Measurements from ENCODE around the gene KCNK4. TPM values are rescaled to one million over a fixed set of nuclear protein-coding genes. Genes with fewer than 3 reads are reported as not detected.

KCNK4 gene
- polyA plus RNA-seq, 2 of the 4 experiments (the other 2 are of a cell fraction): 0.12 TPM; not detected in 1

DNA sequence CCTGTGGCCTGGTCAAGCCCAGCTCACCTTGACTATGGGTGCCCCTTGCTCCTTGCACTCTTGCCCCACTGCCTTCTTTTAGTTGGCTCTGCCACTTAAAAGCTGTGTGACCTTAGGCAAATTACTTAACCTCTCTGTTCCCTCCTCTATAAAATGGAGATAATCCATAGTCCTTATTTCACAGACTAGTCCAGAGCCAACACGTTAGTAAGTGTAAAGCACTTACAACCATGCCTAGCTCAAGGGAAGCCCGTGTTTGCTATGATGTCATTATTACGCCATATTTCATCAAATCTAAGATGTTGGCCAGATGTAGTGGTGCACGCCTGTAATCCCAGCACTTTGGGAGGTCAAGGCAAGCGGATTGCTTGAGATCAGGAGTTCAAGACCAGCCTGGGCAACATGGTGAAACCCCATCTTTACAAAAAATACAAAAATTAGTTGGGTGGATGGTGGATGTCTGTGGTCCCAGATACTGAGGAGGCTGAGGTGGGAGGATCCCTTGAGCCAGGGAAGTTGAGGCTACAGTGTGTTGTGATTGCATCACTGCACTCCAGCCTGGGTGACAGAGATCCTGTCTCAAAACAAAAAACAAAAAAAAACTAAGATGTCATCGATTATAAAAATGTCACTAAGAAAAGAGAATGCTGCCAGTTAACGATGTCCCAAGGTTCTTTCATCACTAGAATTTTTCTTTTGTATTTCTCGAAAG, 46.6 kb downstream of the KCNK4 start:
- TF ChIP-seq PHF8 (IDR thresholded peaks at IDR 0.05; ENCODE audit: borderline replicate concordance, low read depth): no peak
- no peak for TF ChIP-seq ZNF302 (CRISPR knock-in tag; IDR thresholded peaks at IDR 0.05)
- TF ChIP-seq KDM1A (IDR thresholded peaks at IDR 0.05; ENCODE audit: low read depth): peak; percentile 87
- TF ChIP-seq EP300 (IDR thresholded peaks at IDR 0.05): no peak
- no peak for TF ChIP-seq SREBF2 (IDR thresholded peaks at IDR 0.05)
- TF ChIP-seq, protein P1, sequence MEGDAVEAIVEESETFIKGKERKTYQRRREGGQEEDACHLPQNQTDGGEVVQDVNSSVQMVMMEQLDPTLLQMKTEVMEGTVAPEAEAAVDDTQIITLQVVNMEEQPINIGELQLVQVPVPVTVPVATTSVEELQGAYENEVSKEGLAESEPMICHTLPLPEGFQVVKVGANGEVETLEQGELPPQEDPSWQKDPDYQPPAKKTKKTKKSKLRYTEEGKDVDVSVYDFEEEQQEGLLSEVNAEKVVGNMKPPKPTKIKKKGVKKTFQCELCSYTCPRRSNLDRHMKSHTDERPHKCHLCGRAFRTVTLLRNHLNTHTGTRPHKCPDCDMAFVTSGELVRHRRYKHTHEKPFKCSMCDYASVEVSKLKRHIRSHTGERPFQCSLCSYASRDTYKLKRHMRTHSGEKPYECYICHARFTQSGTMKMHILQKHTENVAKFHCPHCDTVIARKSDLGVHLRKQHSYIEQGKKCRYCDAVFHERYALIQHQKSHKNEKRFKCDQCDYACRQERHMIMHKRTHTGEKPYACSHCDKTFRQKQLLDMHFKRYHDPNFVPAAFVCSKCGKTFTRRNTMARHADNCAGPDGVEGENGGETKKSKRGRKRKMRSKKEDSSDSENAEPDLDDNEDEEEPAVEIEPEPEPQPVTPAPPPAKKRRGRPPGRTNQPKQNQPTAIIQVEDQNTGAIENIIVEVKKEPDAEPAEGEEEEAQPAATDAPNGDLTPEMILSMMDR (IDR thresholded peaks at IDR 0.05): no peak
- no peak for TF ChIP-seq FOXS1 (CRISPR knock-in tag; IDR thresholded peaks at IDR 0.05)
- no peak for TF ChIP-seq CBX8 (IDR thresholded peaks at IDR 0.05)
- no peak for TF ChIP-seq KDM5A (IDR thresholded peaks at IDR 0.05)
- peak; percentile 68; the same call in 1 of the 2 replicates for TF ChIP-seq HDAC2 (IDR thresholded peaks at IDR 0.05)
- peak; percentile 80 for TF ChIP-seq ZFP36 (IDR thresholded peaks at IDR 0.05; ENCODE audit: borderline replicate concordance, partially characterized antibody)
- TF ChIP-seq BHLHE40 (IDR thresholded peaks at IDR 0.05; ENCODE audit: low read depth, low read length): no peak
- Histone ChIP-seq H3K4me3 (no peak overlapping the region), H3K4me2 (no peak overlapping the region), H3K27ac (peak overlapping the region in 1 of 2 experiments; percentile 32; a peak in 2 of 6 replicates), H3K4me1 (peaks cover 23% of the 10 kb centered on the region), H3K9me3 (no peaks in the 10 kb centered on the region)
- ChIA-PET POLR2A (interaction anchor here (1.9 kb wide), 1 partner anchor 20 kb away, joined by 13 read pairs; the partner anchor contains the start of gene PRDX5), CTCF (interaction anchor here (0.9 to 33.9 kb wide), 4 partner anchors 9 to 405 kb away, joined by 3 to 996 read pairs (median 152); partner anchors contain the start of genes CATSPERZ, ESRRA, PRDX5 and TRMT112)
- 73% methylated on average over 8 of the region's 8 CpGs for WGBS (ENCODE audit: missing lambda C conversion rate)
- DNase-seq (ENCODE audit: low read depth in 1 of 2, low spot score in 1 of 2) (no peak), ATAC-seq (no peak), FAIRE-seq (no peak)

GRCh38 chr11:64338716-64339115, 47.6 kb downstream of the KCNK4 start:
- Histone ChIP-seq H3K4me3 (no peak overlapping the region), H3K9me3 (no peaks in the 10 kb centered on the region), H3K4me2 (no peak overlapping the region), H3K4me1 (peaks cover 30% of the 10 kb centered on the region), H3K27ac (peak overlapping the region in 1 of 2 experiments; percentile 38; a peak in 2 of 6 replicates)
- ChIA-PET CTCF (interaction anchor here (0.7 to 33.9 kb wide), 3 partner anchors 15 to 111 kb away, joined by 4 to 996 read pairs (median 301); partner anchors contain the start of genes CATSPERZ, ESRRA, PRDX5 and TRMT112), POLR2A (interaction anchor here (0.7 to 1.9 kb wide), 2 partner anchors 21 to 57 kb away, joined by 4 to 13 read pairs; partner anchors contain the start of gene PRDX5)
- no peak for TF ChIP-seq NFE2L2 (conservative IDR thresholded peaks at IDR 0.05; ENCODE audit: low read length)
- TF ChIP-seq CHD2 (IDR thresholded peaks at IDR 0.05; ENCODE audit: low read length, partially characterized antibody): no peak
- no peak for TF ChIP-seq PHF8 (IDR thresholded peaks at IDR 0.05; ENCODE audit: borderline replicate concordance, low read depth)
- no peak for TF ChIP-seq CEBPB (IDR thresholded peaks at IDR 0.05)
- TF ChIP-seq RCOR1 (IDR thresholded peaks at IDR 0.05; ENCODE audit: low read depth, low read length): no peak
- TF ChIP-seq ELK1 (IDR thresholded peaks at IDR 0.05; ENCODE audit: low read depth, low read length): no peak
- TF ChIP-seq FOSL2 (IDR thresholded peaks at IDR 0.05): no peak
- TF ChIP-seq FOSL2 (CRISPR knock-in tag; IDR thresholded peaks at IDR 0.05): no peak
- TF ChIP-seq RAD21 (conservative IDR thresholded peaks at IDR 0.05 in 1 of 2, IDR thresholded peaks at IDR 0.05 in 1 of 2): no peak
- TF ChIP-seq HOXA7 (CRISPR knock-in tag; IDR thresholded peaks at IDR 0.05): no peak
- no peak for TF ChIP-seq EHMT2 (IDR thresholded peaks at IDR 0.05; ENCODE audit: low read depth)
- TF ChIP-seq, protein P2, sequence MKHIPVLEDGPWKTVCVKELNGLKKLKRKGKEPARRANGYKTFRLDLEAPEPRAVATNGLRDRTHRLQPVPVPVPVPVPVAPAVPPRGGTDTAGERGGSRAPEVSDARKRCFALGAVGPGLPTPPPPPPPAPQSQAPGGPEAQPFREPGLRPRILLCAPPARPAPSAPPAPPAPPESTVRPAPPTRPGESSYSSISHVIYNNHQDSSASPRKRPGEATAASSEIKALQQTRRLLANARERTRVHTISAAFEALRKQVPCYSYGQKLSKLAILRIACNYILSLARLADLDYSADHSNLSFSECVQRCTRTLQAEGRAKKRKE (CRISPR knock-in tag; IDR thresholded peaks at IDR 0.05; ENCODE audit: low read depth): no peak
- no peak for TF ChIP-seq SMC3 (IDR thresholded peaks at IDR 0.05)
- TF ChIP-seq CBX8 (IDR thresholded peaks at IDR 0.05): no peak
- no peak for TF ChIP-seq ZC3H11A (IDR thresholded peaks at IDR 0.05)
- TF ChIP-seq RARB (CRISPR knock-in tag; IDR thresholded peaks at IDR 0.05): no peak
- TF ChIP-seq CHD4 (IDR thresholded peaks at IDR 0.05; ENCODE audit: borderline replicate concordance): no peak
- no peak for TF ChIP-seq SREBF2 (IDR thresholded peaks at IDR 0.05)
- DNase-seq (ENCODE audit: low read depth in 1 of 2, low spot score in 1 of 2): no peak
- no peak for ATAC-seq
- WGBS (ENCODE audit: missing lambda C conversion rate): 88% methylated on average over 8 of the region's 8 CpGs
- FAIRE-seq: no peak

Data from A549 (cell line).